OCI-LY3 (cell line): Measurements from ENCODE around the gene PLA2G4E.

Experiments
- EZH2phosphoT487 ChIP-seq: fragments of 200-600 bp; shearing (Covaris generic); IDR thresholded peaks from 2 replicates; pipeline ENCODE4 v1.6.1; 2018; ENCODE audit warnings: antibody characterized with exemption, mixed run types, low read depth
- TF ChIP-seq, protein P1 (sequence below): fragments of 200-600, 300-600 bp; sonication (generic); IDR thresholded peaks from 2 replicates; pipeline ENCODE4 v1.5.1; 2014; ENCODE audit warnings: antibody characterized with exemption, low read length, low read depth

DNA sequence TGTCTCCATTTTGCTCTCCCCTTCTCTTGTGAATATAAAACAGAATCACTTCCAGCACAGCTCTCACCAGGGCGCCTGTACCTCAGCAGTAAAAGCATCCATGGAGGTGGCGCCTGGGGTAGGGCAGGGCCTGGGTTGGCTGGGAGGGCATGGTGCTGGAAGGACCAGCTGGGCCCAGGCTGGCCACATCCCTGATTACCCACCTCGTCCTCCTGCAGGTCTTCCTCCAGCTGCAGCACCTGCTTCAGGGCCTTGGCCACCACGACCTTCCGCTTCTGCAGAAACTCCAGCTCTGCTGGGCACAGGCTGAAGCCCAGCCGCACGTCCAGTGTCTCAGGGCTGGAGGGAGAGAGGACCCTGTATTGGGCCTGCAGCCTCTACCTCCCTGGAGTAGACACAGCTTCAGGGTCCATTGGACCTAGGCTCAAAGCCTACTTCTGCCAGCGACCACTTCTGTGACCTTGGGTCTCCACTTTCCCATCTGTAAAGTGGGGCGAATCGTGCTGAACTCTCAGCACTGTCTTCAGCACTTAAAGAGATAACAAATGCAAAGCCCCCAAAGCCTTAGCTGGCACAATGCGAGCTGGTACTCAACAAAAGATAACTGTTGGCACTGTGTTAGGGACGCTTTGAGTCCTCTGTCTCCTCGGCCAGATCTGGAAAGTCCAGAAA is 23.8 kb downstream of the PLA2G4E start:
- TF ChIP-seq, protein P1, sequence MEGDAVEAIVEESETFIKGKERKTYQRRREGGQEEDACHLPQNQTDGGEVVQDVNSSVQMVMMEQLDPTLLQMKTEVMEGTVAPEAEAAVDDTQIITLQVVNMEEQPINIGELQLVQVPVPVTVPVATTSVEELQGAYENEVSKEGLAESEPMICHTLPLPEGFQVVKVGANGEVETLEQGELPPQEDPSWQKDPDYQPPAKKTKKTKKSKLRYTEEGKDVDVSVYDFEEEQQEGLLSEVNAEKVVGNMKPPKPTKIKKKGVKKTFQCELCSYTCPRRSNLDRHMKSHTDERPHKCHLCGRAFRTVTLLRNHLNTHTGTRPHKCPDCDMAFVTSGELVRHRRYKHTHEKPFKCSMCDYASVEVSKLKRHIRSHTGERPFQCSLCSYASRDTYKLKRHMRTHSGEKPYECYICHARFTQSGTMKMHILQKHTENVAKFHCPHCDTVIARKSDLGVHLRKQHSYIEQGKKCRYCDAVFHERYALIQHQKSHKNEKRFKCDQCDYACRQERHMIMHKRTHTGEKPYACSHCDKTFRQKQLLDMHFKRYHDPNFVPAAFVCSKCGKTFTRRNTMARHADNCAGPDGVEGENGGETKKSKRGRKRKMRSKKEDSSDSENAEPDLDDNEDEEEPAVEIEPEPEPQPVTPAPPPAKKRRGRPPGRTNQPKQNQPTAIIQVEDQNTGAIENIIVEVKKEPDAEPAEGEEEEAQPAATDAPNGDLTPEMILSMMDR: no peak
- no peak for TF ChIP-seq EZH2phosphoT487
